MV-4-11 (cell line): Measurements from ENCODE around the gene FGFR2.

Source experiments
- DNase-seq: peaks from one replicate; lab custom pipeline; 2025; lab: John Stamatoyannopoulos, UW

The FGFR2 gene

DNA sequence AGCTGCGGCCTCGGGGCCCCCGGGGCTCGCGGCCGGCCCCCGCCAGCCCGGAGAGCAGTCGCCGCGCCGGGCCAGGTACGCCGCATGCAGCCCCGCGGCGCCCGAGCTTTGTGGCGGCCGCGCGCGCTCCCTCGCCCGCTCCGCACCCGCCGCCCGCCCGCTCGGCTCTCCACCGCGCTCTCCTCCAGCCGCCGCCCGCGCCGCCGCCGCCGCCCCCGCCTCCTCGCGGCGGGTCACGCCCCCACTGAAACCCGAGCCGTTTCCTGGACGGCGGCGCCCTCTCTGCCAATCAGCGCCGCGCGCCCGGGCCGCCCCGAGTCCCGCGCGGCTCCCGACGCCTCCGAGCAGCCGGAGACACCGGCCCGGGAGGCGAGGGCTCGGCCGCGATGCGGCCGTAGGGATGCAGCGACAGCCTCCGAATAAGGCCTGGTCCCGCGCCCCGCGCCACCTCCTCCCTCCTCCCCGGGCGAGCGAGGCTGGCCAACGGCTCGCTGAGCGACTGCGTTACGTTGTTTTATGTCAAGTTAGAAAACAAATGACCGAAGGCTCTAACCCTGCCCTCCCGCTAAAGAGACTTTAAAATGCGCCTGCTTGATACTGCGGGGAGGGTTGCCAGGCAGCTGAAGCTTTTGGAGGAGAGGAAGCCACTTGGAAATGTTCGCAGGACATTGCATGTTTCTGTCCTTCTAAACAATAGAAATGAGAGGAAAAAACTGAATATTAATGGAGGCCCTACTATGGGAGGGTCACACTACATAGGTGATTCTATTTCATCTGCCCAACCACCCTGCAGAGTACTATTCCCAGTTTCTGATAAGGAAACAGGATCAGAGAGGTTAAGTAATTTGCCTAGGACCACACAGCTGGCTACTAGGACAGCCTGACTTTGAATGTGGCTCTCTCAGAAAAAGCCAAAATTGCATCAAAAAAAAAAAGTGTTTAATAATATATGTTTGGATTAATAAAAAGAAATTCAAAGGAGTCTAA is at the start of gene FGFR2:
Gene FGFR2 (minus strand): TSS at position 182 of the 987 bp plus-strand sequence. CDS start 4,627 bp downstream, outside the sequence.
- no peak for DNase-seq

GRCh38 chr10:121647401-121647800 is 49.2 kb upstream of the FGFR2 start:
- DNase-seq = no peak

- no peak for DNase-seq
Measured at GRCh38 chr10:121645696-121646095, 47.5 kb upstream of the FGFR2 start.

GRCh38 chr10:121644501-121644900 is 46.3 kb upstream of the FGFR2 start:
- no peak for DNase-seq

DNA sequence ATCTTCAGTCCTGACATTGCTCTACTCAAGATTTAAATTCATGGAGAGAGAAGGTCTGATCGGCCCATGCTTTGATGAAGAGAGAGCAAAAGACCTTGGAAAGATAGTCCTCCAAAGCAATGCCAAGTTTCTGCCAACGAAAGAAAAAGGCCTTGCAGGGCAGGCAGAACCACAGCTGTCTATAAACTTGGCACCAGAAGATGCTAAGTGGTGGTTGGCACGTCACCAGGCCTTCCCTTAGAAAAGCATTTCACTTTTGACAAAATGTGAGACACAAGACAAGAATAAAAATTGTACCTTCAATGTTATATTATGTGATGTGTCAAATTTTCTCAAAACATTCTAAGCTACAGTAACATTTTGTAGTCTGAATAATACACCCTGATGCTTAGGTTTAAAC is 42.0 kb upstream of the FGFR2 start:
- DNase-seq = no peak

DNA sequence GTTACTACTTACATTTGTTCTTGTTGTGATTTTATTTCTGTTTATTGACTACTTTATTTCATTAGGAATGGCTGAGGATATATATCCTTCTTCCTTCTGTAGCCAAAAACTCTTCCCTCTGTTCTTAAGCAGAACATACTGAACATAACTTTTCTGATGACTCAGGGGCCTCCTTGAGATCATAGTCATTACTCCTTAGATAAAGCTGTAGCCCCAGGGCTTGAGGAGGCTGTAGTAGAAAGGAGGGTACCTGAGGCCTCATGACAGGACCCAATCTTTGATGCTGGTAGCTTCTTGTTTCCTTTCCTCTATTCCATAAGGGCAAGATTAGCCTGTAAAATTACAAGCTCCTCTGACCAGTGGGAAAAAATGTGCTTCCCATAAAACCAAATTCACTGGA is 41.2 kb upstream of the FGFR2 start:
- DNase-seq = no peak

- no peak for DNase-seq
Measured at GRCh38 chr10:121637437-121637836, 39.2 kb upstream of the FGFR2 start.

- no peak for DNase-seq
Measured at GRCh38 chr10:121633056-121633455, 34.8 kb upstream of the FGFR2 start.

DNA sequence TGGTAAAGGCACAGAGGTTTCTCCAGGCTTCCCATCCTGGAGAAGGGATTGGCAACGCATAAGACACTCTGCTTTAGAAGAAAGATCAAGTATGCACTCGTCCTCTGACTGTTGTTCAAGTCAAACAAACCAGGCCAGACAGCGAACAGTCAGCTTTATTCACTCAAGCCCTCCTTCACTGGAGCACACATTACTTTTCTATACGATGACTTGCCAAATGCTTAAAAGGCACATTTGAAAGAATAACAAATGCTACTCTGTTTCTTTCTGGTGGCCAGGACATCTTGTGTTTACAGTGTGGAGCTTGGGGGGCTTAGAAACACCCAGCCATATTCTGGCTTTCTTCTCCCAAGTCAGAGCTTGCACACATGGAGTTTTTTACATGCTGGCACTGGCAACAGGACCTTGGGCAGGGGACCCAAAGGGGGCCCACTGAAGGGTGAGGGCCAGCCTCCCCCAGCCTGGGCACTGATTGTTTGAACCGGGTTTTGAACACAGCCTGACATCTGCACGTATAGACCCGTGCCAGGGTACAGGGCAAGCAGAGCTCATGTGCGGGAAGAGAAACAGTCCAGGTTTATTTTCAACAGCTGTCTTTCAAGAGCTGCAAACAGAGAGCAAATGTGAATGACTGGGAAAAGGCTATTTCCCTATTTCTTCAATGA is 33.3 kb upstream of the FGFR2 start:
- DNase-seq = no peak

GRCh38 chr10:121628859-121629258 is 30.6 kb upstream of the FGFR2 start:
- DNase-seq = no peak

DNA sequence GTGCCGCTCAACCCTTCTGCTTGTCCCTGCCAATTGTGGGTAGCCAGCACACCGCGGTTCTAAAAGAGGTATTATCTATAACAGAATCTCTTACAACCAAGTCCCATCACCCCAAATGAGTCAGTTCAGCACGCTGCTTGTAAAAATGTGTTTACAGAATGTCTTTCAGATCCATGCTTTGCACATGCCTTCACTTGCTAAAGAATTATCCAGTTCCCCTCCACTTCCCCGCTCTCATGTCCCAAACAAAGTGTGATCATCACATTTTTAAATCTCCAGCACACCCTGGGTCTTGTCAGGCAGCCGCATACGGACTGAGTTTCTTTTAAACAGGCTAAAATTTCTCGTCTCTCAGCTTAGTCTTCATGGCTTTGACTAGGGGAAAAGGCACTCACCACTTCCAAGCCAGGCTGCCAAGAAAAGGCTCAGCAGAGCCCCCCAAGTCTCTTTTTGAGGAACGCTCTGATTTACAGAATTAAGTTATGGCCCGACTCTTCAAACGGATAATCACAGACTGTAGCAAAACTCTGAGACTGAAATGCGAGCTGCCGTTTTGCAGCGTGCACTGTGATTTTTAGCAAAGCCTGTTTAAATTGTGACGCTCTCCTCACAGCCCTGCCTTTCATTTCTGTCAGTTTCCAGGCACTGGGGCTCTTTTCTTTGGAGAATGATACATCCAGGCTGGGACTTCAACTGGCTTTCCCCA is 29.8 kb upstream of the FGFR2 start:
- DNase-seq = no peak

DNA sequence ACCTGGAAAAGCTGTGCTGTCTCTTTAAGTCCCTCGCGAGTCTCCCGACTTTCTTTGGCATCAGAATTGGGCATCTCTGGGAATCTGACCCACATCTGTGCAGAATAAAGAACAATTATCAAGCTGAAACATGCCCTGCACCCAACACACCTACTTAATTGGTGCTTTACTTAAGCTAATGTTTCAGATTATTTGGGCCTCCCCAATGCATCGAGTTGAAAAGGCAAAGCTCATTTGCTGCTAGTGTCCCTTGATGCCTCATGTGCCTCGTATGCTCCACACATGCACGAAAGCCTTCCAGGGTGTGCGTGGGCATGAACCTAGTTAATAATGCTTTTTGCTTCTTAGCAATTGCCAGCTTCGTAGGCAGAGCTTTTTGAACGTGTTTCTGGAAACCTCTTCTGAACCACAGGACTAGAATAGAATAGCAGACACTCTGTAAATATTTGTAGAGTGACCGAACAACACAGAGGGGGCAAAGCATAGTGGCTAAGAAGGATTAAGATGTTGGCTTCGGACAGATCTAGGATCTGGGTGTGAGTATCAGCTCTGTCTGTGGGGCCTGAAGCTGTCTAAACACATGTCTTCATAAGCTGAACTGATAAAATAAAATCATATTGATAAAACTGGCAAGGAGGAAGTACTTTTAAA is 26.7 kb upstream of the FGFR2 start:
- no peak for DNase-seq

DNA sequence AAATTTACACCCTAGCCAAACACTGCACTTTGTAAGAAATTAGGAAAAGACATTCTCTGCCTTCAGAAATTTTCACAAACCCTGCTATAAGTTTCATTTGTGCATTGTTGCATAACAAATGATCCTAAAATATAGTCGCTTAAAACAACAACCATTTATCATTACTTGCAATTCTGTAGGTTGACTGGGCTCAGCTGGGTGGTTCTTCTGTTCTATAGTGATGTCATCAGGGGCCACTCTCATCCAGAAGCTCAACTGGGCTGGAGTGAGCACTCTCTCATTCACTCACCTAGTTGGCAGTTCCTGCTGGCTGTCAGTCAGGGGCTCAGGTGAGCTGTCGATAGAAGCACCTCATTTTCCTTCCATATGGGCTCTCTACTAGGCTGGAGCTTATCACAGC is 20.7 kb upstream of the FGFR2 start:
- DNase-seq = no peak

GRCh38 chr10:121617176-121617575 is 18.9 kb upstream of the FGFR2 start:
- no peak for DNase-seq

DNA sequence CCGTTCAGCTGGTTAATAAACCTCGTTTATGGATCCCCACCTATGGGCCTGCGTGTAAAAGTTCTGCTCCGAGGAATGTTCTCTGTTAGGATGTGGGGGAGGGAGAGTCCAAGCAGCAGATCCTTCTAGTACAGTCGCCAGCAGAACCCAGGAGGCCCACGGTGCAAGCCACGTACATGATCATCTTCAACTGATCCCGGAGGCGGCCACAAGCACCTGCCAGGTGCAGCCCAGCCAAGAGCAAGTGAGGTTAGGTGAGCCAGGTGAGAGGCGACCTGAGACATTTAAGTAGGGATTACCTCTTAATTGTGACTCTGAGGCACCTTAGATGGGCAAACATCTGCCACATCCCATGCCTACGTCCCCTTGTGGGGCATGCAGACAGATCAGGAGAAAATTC is 18.0 kb upstream of the FGFR2 start:
- no peak for DNase-seq

DNA sequence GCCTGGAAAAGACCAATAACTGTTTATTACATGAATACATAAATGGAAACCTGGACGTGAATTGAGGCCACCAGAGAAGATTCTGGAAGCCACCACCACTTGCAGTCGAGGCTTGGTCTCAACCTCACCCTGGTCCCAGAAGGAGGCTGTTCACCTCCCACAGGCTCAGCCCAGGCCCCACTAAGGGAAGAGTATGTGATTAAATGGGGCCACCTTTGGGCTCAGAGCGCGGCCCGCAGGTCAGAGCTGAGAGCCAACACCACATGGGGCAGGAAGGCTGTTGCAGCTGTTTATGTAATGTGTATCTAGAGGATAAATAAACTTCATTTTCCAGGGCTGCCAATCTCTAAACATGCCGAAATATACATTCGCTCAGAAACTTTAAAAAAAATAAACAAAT is 17.6 kb upstream of the FGFR2 start:
- DNase-seq = no peak

DNA sequence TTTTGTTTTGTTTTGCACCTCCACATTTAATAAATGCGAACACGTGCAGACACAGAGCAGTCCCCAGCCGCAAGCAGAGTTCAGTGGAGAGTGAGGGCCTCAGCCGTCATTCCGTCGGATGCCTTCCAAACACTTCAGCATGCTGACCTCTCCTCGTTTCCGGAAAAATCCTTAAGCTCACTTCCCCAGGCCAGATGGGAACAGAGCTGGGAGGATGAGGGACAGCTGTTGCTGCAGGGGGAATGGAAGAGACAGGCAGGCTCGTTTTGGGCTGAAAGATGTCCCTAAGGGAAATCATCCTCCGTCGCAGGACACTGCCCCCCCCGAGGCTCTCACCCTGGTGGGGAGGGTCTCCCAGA is 17.2 kb upstream of the FGFR2 start:
- no peak for DNase-seq

GRCh38 chr10:121614613-121615434 is 16.6 kb upstream of the FGFR2 start:
- no peak for DNase-seq

GRCh38 chr10:121613456-121613855 is 15.2 kb upstream of the FGFR2 start:
- no peak for DNase-seq

GRCh38 chr10:121611393-121612159 is 13.3 kb upstream of the FGFR2 start:
- DNase-seq = no peak
